Anterior cingulate cortex (tissue), 58 donors: ENCODE results near the gene MYH9.
"Not testable (repeated sequence)": the region's sequence is repeated elsewhere in the genome, so short reads cannot be mapped to it uniquely, and the experiment has no call there.

Source experiments
- DNase-seq, 58 donors: peaks; one replicate each; lab custom pipeline; 2025; lab: John Stamatoyannopoulos, UW

The MYH9 gene

DNA sequence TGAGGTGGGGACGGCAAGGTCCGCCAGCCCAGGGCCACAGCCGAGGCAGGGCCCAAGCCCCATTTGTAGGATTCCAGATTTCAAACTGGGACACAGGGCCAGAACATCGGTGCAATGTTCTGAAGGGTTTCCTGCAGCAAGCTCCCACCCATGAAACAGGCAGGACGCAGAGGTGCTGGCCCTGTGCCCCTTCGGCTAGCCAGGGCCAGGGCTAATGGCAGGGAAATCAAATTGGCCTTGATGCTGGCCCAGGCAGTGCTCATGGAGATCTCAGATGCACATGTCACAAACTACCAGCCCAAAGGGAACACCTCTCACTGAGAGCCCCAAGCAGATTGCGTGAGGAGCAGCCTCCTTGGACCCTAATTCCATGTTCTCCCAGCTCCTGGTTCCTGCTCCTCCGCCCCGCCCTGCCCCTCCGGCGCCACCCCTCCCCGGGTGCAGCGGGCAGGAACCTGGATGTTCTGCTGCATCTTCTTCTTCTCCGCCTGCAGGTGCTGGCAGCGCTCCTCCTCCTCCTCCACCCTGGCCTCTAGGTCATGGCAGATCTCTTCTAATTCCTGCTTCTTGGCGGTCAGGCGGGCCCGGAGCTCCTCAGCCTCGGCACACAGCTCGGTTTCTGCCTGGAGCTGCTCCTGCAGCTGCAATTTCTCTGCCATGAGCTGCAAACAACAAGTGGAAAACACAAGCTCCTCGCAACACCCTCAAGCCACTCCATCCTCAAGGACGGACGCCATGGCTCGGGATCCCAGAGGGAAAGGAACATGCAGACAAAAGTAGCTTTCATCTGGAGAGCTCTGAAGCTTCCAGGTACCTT lies 87.2 kb downstream of the MYH9 start:
- DNase-seq: no peak

DNA sequence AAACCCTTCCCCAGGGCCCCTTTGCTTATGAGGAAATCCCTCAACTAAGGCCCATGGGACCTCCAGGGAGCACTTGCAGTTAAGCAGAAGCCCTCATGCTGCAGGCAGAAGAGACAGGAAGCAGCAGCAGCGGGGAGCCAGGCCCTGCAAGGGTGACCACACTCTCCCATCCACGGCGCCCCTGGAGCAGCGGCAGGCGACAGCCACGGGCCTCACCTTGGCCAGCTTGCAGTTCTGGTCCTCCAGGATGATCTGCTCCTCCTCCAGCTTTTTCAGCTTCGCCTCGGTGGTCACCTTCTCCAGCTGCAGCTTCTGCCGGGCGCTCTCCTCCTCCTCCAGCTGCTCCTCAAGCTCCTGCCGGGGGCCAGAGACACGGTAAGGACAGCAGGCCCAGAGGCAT lies 87.9 kb downstream of the MYH9 start:
- DNase-seq: no peak

DNA sequence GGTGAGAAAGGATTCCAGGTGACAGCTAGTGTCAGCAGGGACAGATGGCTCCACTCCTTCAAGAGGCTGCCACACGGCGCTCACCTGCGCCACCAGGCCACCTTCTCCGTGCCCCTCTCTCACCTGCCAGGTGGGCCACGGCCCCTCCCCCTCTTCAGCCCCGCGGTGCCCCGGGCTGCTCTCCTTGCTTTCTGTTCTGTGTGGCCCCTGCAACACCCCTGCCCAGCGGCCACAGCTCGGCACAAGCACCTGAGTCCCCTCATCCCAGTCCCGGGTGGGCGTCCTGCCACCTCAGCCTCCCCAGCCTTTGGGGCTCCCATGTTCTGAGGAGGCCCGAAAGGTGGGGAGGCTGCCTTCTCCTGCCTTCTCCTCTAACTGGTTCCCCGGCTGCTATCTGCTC lies 88.5 kb downstream of the MYH9 start:
- no peak for DNase-seq

DNA sequence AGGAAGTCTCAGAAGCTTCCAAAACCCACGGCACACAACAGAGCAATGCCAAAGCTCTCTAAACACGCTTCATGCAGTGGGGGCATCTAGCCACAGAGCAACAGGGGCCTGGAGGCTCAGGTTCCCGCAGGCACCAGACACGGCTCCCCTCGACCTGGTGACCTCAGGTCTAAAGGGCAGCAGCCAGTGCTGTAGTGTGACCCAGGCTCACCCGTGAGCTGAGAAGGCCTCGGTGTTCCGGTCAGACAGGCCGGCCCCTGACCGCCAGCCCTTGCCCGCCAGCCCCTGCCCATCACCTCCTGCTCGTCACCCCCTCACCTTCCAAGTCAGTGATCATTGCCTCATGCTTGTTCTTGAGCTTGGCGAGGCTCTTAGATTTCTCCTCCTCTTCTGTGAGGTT lies 89.2 kb downstream of the MYH9 start:
- no peak for DNase-seq

DNA sequence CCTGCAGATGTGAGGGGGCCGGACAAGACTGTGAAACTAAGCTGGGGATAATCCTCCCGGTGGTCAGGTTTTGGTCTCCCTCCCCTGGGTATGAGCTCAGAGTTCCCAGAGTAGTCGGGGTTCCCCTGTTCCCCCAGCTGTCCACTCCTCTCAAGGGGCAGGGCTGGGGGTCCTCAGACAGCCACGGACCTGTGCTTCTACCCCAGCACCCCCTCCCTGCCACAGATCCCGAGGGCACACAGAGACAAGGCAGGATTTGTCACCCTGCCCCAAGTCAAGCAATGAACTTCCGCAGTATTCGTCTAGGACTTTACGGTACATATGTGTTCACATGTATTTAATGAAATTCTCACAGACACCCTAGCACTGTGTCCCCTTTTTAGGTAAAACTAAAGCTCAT lies 89.6 kb downstream of the MYH9 start:
- no peak for DNase-seq

DNA sequence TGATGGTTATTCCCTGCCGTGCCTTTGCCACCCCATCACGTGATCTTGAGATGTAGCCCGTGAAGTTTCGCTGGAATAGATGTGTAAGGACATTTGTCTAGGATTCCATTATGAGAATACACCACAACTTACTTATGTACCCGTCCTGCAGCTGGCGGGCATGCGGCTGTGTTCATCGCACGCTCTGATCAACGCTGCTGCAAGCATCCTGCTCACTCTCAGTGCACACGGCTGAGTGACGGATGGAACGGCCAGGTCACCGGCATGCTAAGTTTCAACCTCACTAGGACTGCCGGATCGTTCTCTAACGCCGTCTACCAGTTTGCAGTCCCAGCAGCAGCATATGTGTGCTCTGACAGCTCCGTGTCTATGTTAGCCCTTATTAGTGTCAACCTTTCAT lies 90.2 kb downstream of the MYH9 start:
- no peak for DNase-seq

DNA sequence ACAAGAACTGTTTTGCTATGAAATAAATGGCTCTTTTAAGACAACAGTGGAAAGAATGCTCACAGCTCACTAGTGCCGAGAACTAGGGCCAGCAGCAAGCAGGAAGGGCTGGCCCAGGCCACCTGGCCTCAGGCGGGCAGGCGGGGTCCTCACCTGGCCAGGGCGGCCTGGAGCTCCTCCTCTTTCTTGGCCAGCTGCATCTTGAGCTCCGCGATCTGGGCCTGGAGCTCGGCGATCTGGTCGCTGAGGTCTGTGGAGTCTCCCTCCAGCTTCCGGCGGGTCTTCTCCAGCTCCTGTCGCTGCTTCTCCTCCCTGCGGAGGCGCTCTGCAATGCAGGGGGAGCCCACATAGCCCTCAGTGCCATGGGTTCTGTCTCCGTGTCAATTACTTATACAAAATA lies 91.1 kb downstream of the MYH9 start:
- no peak for DNase-seq

DNA sequence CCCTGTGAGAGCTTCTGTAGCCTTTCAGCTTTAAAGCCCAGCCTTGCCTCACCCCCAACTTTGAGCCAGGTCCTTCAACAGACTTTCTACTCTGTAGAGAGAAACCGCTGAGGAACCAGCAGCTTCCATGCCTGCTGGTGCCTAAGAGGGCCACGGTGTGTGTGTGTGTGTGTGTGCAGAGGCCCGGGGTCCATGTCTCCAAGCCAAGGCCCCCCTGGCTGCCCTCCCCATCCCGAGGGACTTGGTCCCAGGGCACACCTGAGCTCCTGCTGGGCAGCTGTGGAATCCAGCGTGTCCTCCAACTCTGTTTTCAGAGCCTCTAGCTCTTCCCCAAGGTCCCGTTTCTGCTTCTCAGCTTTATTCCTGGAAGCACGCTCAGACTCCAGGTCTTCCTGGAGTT lies 92.5 kb downstream of the MYH9 start:
- no peak for DNase-seq

DNA sequence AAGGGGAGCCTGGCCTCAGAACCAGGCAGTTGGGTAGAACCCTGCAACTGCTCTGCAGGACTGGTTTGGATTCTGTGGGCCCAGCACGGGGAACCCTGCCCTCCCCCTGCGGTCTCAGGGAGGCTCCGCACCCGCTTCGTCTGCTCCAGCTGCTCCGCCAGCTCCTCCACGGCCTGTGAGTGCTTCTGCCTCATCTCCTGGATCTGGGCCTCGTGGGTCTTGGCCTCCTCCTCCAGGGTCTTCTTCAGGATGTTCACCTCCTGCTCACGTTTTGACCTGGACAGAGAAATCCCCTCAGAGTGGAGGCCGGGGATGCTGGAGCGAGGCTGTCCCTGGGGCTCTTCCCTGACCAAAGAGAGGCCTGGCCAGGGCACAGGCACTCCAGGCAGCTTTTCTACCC lies 93.0 kb downstream of the MYH9 start:
- no peak for DNase-seq

DNA sequence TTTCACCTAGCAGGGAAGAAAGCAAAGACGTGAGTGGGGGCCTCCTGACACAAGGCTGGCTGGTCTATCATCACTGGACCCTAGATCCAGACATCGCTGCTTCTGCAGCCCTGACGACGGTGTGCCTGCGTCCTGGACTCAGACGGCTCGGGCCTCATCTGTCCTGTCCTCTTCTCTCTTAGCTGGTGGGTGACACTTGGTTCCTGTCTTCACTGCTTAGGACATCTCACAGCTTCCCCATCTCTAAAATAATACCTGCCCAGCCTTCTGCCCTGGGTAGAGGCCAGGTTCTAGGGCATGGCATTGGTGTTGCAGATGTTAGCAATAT lies 93.5 kb downstream of the MYH9 start:
- no peak for DNase-seq

DNA sequence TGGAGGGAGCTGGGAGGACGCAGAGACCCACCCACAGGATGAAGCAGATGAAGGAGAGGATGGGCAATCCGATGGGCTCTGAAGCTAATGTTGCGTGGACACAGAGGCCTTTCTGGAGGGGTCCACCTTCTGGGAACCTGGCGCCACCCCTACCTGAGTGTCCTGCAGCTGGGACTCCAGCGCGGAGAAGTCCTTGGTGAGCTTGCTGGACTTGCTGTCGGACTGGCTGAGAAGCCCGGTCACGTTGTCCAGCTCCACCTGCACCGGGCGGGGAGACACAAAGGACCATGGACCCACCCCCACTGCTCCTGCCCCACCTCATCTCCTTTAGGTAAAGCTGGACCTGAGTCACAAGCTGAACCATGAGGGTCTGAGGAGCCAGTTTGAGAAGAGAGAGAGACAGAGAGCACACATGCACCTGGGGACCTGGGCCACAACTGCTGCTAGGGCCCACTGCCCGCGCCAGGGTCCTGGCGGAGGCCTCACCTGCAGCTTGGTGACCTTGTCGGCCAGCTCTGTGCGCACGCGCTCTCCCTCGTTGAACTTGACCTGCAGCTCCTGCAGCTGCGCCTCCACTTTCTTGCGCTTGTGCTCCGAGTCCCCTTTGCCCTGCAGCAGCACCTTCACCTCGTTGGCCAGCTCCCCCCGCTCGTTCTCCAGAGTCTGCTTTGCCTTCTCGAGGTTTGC lies 94.0 kb downstream of the MYH9 start:
- no peak for DNase-seq

DNA sequence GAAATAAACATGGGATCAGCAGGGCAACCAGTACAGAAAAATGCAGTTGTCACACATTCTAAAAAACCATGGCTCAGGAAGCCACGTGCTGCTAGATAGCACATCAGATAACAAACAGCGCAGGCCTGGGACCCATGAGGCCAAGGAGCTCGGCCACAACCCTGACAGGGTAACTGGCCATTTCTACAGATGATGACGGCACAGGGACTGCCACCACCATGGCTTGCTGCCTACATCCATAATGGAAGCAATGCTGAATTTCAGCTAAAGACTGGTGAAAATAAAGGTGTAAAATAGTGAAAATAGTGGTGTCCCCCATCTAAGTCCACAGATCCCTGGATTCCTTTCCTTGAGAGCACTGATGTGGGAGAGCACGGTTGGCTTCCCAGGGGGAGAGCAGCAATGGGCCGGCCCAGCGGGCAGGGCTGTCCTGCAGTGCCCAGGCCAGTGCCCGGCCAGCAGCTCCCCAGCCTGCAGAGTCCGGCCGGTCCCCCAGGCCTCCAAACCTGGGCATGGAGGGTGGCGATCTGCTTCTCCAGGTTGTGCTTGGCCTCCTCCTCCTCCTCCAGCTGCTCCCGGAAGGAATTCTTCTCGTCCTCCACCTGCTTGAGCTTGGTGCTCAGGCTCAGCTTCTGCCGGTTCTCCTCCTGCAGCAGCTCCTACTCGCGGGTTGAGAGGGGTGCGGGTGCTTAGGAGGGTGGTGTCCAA lies 94.8 kb downstream of the MYH9 start:
- no peak for DNase-seq

DNA sequence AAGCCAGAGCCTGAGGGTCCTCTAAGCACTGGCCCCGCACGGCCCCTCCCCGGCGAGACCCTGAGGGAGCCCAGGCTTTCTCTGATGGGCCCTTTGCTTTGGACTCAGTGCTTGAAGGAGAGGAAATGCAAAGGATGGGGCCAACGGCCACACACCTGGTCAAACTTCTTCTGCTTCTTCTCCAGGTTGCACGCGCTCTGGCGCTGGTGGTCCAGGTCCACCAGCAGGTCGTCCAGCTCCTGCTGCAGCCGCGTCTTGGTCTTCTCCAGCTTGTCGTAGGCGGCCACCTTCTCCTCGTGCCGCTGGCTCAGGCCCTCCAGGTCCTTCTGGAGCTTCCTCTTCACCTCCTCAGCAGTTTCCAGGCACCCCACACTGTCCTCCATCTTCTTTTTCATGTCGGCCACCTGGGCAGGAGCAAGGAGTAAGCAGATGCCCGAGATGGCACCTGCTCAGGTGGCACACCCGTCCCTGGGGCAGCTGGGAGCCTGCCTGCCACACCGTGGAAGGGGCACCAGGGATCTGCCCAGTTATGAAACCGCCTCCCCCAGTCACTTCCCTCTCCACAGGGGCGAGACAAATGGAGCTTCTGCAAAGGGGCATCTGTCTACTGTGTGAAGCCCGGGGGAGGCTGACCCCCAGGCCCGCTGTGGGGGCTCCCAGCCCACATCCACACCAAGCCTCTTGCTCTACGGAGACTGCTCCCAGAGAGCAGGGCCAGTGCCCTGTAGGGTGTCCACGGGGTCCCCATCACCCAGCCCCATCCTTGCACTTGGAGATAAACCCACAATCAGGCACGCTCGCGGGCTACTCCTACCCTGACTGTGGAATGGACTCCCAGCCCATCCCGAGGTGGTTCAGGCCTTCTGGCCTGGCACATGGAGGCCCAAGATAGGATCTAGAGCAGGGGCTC lies 95.7 kb downstream of the MYH9 start:
- no peak for DNase-seq

DNA sequence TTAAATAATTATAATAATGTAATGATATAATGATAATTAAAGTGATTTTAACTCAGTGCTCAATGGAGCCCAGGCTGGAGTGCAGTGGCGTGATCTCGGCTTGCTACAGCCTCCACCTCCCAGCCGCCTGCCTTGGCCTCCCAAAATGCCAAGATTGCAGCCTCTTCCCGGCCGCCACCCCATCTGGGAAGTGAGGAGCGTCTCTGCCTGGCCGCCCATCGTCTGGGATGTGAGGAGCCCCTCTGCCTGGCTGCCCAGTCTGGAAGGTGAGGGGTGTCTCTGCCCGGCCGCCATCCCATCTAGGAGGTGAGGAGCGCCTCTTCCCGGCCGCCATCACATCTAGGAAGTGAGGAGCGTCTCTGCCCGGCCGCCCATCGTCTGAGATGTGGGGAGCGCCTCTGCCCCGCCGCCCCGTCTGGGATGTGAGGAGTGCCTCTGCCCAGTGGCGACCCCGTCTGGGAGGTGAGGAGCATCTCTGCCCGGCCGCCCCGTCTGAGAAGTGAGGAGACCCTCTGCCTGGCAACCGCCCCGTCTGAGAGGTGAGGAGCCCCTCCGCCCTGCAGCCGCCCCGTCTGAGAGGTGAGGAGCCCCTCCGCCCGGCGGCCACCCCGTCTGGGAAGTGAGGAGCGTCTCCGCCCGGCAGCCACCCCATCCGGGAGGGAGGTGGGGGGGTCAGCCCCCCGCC lies 97.2 kb downstream of the MYH9 start:
- not testable (repeated sequence) for DNase-seq

DNA sequence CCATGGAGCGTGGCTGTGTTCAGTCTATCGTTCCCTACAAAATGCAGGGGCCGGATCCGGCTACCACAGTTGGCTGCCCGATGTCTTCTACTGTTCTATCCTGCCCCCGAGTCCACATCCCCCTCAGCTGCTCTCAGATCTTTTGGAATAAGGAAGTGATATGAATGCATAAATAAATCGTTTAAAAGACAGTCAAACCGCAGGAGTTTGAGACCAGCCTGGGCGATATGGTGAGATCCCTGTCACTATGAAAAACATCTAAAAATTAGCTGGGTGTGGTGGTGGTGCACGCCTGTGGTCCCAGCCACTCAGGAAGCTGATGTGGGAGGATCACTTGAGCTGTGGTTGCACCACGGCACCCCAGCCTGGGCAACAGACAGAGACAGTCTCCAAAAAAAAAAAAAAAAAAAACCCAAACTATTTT lies 97.8 kb downstream of the MYH9 start:
- DNase-seq: not testable (repeated sequence)

DNA sequence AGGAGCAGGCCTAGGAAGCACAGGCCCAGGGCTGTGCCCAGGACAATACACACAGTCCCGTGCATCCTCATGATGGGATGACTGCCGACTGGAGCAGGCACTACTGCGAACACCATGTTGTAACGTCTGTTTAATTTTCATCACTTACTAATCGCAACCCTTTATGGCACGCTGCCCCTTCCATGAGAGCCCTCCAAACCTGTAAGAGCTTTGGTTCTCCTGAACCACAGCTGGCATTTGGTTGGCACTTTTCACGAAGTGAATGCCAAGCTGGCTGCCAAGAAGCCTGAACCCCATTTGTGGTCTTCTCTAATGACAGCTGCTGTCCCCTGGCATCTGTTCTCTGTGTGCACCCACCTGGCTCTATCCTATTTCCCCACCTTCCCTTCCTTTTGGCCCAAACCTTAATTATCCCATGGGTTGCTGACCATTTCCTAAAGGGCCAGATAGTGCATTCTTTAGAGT lies 98.3 kb downstream of the MYH9 start:
- no peak for DNase-seq

DNA sequence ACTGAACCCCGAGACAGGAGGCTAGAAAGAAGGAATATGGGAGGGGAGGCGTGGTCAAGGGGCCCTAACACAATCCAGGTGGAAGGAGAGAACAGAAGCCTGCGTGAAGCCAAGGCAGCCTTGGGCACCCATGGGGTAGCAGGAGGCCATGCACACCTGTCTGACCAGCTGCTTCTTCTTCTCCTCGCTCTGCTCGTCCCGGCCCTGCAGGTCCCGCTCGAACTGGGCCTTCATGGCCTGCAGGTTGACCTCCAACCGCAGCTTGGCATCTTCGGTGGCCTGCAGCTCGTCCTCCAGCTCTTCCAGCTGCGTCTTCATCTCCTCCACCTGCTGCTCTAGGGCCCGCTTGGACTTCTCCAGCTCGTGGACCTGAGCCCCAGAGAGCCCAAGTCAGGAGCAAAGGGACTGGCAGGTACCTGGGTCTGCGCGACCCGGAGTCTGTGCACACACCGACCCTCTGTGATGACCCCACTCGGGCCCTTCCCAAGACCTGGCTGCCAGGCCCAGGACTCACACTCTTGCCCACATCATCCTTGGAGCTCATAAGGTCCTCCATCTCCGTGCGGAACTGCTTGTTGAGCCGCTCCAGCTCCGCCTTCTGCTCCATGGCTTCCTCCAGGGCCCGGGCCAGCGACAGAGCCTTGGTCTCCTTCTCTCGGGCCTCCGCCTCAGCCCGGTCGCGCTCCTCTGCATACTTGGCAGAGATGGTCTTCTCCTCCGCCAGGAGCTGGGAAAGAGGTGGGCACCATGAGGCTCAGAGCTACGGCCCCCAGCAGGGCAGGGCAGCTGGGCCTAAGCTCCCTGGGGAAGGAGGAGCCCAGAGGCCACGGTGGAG lies 99.0 kb downstream of the MYH9 start:
- no peak for DNase-seq

DNA sequence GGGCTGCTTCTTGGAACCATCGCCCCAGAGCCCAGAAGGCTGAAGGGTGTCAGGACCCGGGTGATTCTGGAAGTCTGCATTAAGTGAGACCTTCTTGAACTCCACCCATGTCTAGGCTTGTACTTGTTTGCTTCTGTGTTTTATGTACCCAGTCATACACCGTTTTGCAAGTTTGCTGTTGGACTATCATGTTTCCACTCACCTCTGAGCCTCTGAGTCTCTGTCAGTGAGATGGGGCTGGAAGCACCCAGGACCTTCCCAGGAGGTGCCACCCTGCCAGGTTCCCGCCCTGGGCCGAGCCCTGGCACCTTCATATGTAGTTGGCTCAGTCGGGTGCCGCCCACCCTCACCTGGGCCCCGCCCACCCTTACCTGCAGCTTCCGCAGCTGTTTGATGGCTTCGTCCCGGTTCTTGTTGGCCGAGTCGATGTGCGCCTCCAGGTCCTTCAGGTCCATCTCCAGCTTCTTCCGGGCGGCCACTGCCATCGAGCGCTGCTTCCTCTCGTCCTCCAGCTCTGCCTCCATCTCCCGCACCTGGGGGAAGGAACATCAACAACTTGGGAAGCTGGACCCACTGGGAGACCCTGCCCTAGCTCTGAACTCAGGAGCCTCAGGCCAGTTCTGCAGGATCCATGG lies 99.8 kb downstream of the MYH9 start:
- no peak for DNase-seq
